ENCODE measurements around the gene RASSF5.

DNA sequence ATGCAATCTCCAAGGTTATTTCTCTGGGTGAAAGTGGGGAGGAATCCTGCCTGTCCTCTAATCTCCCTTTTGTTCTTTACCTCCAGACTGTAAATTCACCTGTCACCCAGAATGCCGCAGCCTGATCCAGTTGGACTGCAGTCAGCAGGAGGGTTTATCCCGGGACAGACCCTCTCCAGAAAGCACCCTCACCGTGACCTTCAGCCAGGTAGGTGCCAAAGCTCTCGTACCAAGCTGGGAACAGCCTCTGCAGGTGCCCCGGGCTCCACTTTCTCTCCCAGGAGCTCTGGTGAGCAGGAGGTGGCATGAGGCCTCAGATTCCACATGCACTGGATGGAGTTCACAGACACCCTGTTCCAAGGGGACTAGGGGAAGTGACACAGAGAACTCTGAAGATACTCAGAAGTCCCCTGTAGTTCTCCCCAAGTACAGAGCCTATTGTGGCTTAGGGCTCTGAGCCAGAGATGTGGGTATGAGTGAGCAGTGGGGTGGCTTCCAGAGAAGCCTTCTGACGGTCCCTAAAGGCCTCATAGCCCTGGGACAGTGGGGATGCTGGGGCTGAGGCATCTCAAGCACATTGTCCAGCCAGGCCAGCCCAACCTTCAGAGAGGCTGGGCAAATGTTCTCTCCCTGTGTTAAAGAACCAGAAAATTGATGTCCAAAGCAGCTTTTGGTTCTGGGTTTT is 30.9 kb downstream of the RASSF5 start:
- TF ChIP-seq GATA2 (IDR thresholded peaks at IDR 0.05; ENCODE audit: low read depth, low read length): no peak
- no peak for TF ChIP-seq GATA3 (IDR thresholded peaks at IDR 0.05; ENCODE audit: low read depth, low read length)

Data from SH-SY5Y (cell line).